Stimulated activated naive CD4-positive, alpha-beta T cell (primary cell): ENCODE data around the gene DCN.
"Not testable (repeated sequence)": the region's sequence is repeated elsewhere in the genome, so short reads cannot be mapped to it uniquely, and the experiment has no call there.

Source experiments
- DNase-seq, 6 experiments: peaks; one replicate each; lab custom pipeline; 2025; lab: John Stamatoyannopoulos, UW

Gene DCN

GRCh38 chr12:91182636-91183455 is at the start of gene DCN:
DCN (minus strand) TSS chr12:91182817; CDS start chr12:91178552, 4,265 bp downstream.
- no peak for DNase-seq

GRCh38 chr12:91230841-91231240 is 48.2 kb upstream of the DCN start:
- DNase-seq: no peak

- DNase-seq: no peak
Observed at GRCh38 chr12:91226951-91227350, 44.3 kb upstream of the DCN start.

- DNase-seq: no peak
Observed at GRCh38 chr12:91225316-91225715, 42.7 kb upstream of the DCN start.

- no peak for DNase-seq
Observed at GRCh38 chr12:91224401-91224800, 41.8 kb upstream of the DCN start.

- no peak for DNase-seq
Observed at GRCh38 chr12:91222746-91223145, 40.1 kb upstream of the DCN start.

GRCh38 chr12:91219919-91220318 is 37.3 kb upstream of the DCN start:
- no peak for DNase-seq

GRCh38 chr12:91219511-91219910 is 36.9 kb upstream of the DCN start:
- DNase-seq: no peak

GRCh38 chr12:91216871-91217270 is 34.3 kb upstream of the DCN start:
- no peak for DNase-seq

- no peak for DNase-seq
Observed at GRCh38 chr12:91215940-91216454, 33.4 kb upstream of the DCN start.

GRCh38 chr12:91211866-91212265 is 29.2 kb upstream of the DCN start:
- no peak for DNase-seq

GRCh38 chr12:91210618-91211017 is 28.0 kb upstream of the DCN start:
- DNase-seq: no peak

- no peak for DNase-seq
Observed at GRCh38 chr12:91210144-91210543, 27.5 kb upstream of the DCN start.

GRCh38 chr12:91207301-91207700 is 24.7 kb upstream of the DCN start:
- not testable (repeated sequence) for DNase-seq

GRCh38 chr12:91205811-91206210 is 23.2 kb upstream of the DCN start:
- no peak for DNase-seq

GRCh38 chr12:91204421-91204820 is 21.8 kb upstream of the DCN start:
- no peak for DNase-seq

- DNase-seq: no peak
Observed at GRCh38 chr12:91203610-91204009, 21.0 kb upstream of the DCN start.

GRCh38 chr12:91202390-91202789 is 19.8 kb upstream of the DCN start:
- no peak for DNase-seq

- no peak for DNase-seq
Observed at GRCh38 chr12:91196436-91196835, 13.8 kb upstream of the DCN start.

- DNase-seq: no peak
Observed at GRCh38 chr12:91194500-91194899, 11.9 kb upstream of the DCN start.

GRCh38 chr12:91191513-91192111 is 9.0 kb upstream of the DCN start:
- DNase-seq: no peak

GRCh38 chr12:91189516-91189915 is 6.9 kb upstream of the DCN start:
- DNase-seq: no peak

GRCh38 chr12:91188778-91189177 is 6.2 kb upstream of the DCN start:
- DNase-seq: no peak
